Nephron (organoid): ENCODE data around the gene PDILT.
"Not testable (repeated sequence)": the region's sequence is repeated elsewhere in the genome, so short reads cannot be mapped to it uniquely, and the experiment has no call there.

Source experiments
- H3K27ac Mint-ChIP-seq, 3 experiments: 2 replicates each; pipeline ENCODE4 v1.8.0; 2020; ENCODE audit warnings: mixed read lengths in 3 of 3, mild to moderate bottlenecking in 2 of 3, moderate library complexity in 1 of 3
- H3K27me3 Mint-ChIP-seq: 2 replicates; pipeline ENCODE4 v1.8.0; 2021; ENCODE audit warnings: low read depth, mild to moderate bottlenecking, moderate library complexity, mixed read lengths
- H3K36me3 Mint-ChIP-seq: 2 replicates; pipeline ENCODE4 v1.8.0; 2020; ENCODE audit warnings: low read depth, mixed read lengths
- H3K4me1 Mint-ChIP-seq: 2 replicates; pipeline ENCODE4 v1.8.0; 2020; ENCODE audit warnings: mixed read lengths
- H3K4me3 Mint-ChIP-seq, 3 experiments: 2 replicates each; pipeline ENCODE4 v1.8.0; 2020; ENCODE audit warnings: mild to moderate bottlenecking in 3 of 3, mixed read lengths in 3 of 3, moderate library complexity in 2 of 3
- H3K9me3 Mint-ChIP-seq: 2 replicates; pipeline ENCODE4 v1.8.0; 2020; ENCODE audit warnings: mixed read lengths
- CTCF ChIP-seq, 3 experiments: fragments of 200-600 bp; sonication (generic); IDR thresholded peaks; one replicate each; pipeline ENCODE4 v1.5.0; 2021; ENCODE audit warnings: antibody characterized with exemption in 3 of 3; ENCODE audit not compliant: unreplicated experiment in 3 of 3

PDILT gene

GRCh38 chr16:20322696-20323095 is 81.8 kb downstream of the PDILT start:
- Mint-ChIP-seq H3K4me3 (no peak overlapping the region), H3K27ac (no peak overlapping the region), H3K4me1 (no peaks in the 10 kb centered on the region), H3K36me3 (no peaks in the 10 kb centered on the region), H3K27me3 (peaks cover 13% of the 10 kb centered on the region), H3K9me3 (no peaks in the 10 kb centered on the region)
- TF ChIP-seq CTCF (IDR thresholded peaks at IDR 0.05; ENCODE audit: unreplicated experiment in 3 of 3): no peak

GRCh38 chr16:20321671-20322070 is 82.9 kb downstream of the PDILT start:
- Mint-ChIP-seq H3K4me3 (no peak overlapping the region), H3K9me3 (no peaks in the 10 kb centered on the region), H3K4me1 (no peaks in the 10 kb centered on the region), H3K27me3 (peaks cover 13% of the 10 kb centered on the region), H3K27ac (no peak overlapping the region), H3K36me3 (no peaks in the 10 kb centered on the region)
- TF ChIP-seq CTCF (IDR thresholded peaks at IDR 0.05; ENCODE audit: unreplicated experiment in 3 of 3): no peak

- peaks cover 13% of the 10 kb centered on the region for H3K27me3 Mint-ChIP-seq
These were observed 83.5 kb downstream of the PDILT start for GRCh38 chr16:20321051-20321450.

GRCh38 chr16:20320592-20320991 is 83.9 kb downstream of the PDILT start:
- Mint-ChIP-seq H3K36me3 (no peaks in the 10 kb centered on the region), H3K27ac (no peak overlapping the region), H3K27me3 (peaks cover 13% of the 10 kb centered on the region), H3K4me3 (no peak overlapping the region), H3K4me1 (no peaks in the 10 kb centered on the region), H3K9me3 (no peaks in the 10 kb centered on the region)
- no peak for TF ChIP-seq CTCF (IDR thresholded peaks at IDR 0.05; ENCODE audit: unreplicated experiment in 3 of 3)

More at GRCh38 chr16:20321051-20321450, 83.5 kb downstream of the PDILT start:
- not testable (repeated sequence) for H3K27ac Mint-ChIP-seq, H3K4me1 Mint-ChIP-seq, H3K9me3 Mint-ChIP-seq, H3K4me3 Mint-ChIP-seq, H3K36me3 Mint-ChIP-seq

- Mint-ChIP-seq H3K9me3 (no peaks in the 10 kb centered on the region), H3K4me3 (no peak overlapping the region), H3K4me1 (no peaks in the 10 kb centered on the region), H3K27me3 (peaks cover 13% of the 10 kb centered on the region), H3K27ac (no peak overlapping the region), H3K36me3 (no peaks in the 10 kb centered on the region)
- no peak for TF ChIP-seq CTCF (IDR thresholded peaks at IDR 0.05; ENCODE audit: unreplicated experiment in 3 of 3)
These were observed 84.4 kb downstream of the PDILT start for GRCh38 chr16:20320178-20320577.

- no peaks in the 10 kb centered on the region for H3K9me3 Mint-ChIP-seq
- no peaks in the 10 kb centered on the region for H3K4me1 Mint-ChIP-seq
- H3K27ac Mint-ChIP-seq: no peak overlapping the region
- no peaks in the 10 kb centered on the region for H3K36me3 Mint-ChIP-seq
- no peak overlapping the region for H3K4me3 Mint-ChIP-seq
- TF ChIP-seq CTCF (IDR thresholded peaks at IDR 0.05; ENCODE audit: unreplicated experiment in 3 of 3): no peak
- peaks cover 17% of the 10 kb centered on the region for H3K27me3 Mint-ChIP-seq
These were observed 85.1 kb downstream of the PDILT start for GRCh38 chr16:20319406-20319805.
